ENCODE measurements around the gene SYT14.

GRCh38 chr1:209983953-209984352, 45.9 kb downstream of the SYT14 start:
- TF ChIP-seq GATA2 (IDR thresholded peaks at IDR 0.05; ENCODE audit: low read depth, low read length) (no peak), GATA3 (IDR thresholded peaks at IDR 0.05; ENCODE audit: low read depth, low read length) (no peak)

All from SH-SY5Y (cell line).